NCI-H510A treated with DMSO at 0.1 percent for 48 hours (cell line): ENCODE results near the gene RNU5B-1.
"Not testable (repeated sequence)": the region's sequence is repeated elsewhere in the genome, so short reads cannot be mapped to it uniquely, and the experiment has no call there.

Source experiments
- DNase-seq: peaks from one replicate; lab custom pipeline; 2025; lab: John Stamatoyannopoulos, UW

RNU5B-1 gene

GRCh38 chr15:65344214-65344913, 39.9 kb downstream of the RNU5B-1 start:
- no peak for DNase-seq

- no peak for DNase-seq
Measured at GRCh38 chr15:65344914-65345275, 40.4 kb downstream of the RNU5B-1 start.

GRCh38 chr15:65346856-65347598, 42.5 kb downstream of the RNU5B-1 start:
- no peak for DNase-seq

- DNase-seq, result not testable (repeated sequence)
Measured at GRCh38 chr15:65347756-65348155, 43.3 kb downstream of the RNU5B-1 start.

GRCh38 chr15:65349338-65349737, 44.9 kb downstream of the RNU5B-1 start:
- DNase-seq, result no peak

- not testable (repeated sequence) for DNase-seq
Measured at GRCh38 chr15:65351972-65352371, 47.5 kb downstream of the RNU5B-1 start.
